D721Med (cell line): ENCODE results near the gene MPHOSPH10.
A peak's percentile ranks its signal among the peaks of the same experiment; 100 is the strongest.
"Not testable (repeated sequence)": the region's sequence is repeated elsewhere in the genome, so short reads cannot be mapped to it uniquely, and the experiment has no call there.

Experiments
- DNase-seq: peaks from one replicate; pipeline ENCODE4 v3.0.0; 2011; ENCODE audit warnings: low spot score; ENCODE audit not compliant: insufficient read length
- FAIRE-seq: peaks from 2 replicates; lab custom pipeline; 2011; peaks lifted over from hg19 to GRCh38; lab: Jason Lieb, UNC
- TF ChIP-seq, protein P1 (sequence below): IDR thresholded peaks from 2 replicates; pipeline ENCODE4 v1.5.1; 2012; ENCODE audit warnings: mild to moderate bottlenecking, control low read depth; ENCODE audit not compliant: insufficient read depth; ENCODE audit errors: missing control alignments

Gene MPHOSPH10

DNA sequence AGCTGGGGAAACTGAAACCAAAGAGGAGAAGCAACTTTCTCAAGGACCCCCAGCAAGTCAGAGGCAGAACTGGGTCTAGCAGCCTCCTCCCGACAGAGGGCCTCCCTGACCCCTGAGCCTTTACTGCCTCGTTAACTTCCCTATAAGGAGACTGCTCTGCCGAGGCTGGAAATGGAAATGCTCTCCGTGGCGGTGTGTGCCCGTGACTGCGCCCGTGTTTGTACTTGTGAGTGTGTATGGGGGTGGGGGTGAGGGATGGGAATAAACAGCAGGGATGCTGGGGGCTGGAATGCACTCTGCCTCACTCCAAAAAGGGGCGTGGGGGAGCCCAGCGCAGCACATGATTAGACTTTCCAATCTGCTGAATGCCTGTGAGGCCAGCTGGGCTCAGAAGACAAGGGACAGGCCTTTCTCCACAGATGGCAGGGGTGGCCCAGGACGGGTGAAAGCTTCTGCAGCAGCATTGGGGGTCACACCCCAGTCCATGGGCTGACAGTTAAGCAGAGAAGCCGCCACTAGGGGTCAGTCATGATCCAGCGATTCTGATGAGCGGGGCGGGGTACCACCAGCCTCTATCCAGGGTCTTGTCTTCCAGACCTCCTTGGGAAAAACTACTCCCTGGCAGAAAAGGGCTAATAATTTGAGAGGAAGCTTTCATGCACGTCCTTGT lies 26.8 kb downstream of the MPHOSPH10 start:
- FAIRE-seq (no peak), DNase-seq (peak; percentile 53)
- TF ChIP-seq, protein P1, sequence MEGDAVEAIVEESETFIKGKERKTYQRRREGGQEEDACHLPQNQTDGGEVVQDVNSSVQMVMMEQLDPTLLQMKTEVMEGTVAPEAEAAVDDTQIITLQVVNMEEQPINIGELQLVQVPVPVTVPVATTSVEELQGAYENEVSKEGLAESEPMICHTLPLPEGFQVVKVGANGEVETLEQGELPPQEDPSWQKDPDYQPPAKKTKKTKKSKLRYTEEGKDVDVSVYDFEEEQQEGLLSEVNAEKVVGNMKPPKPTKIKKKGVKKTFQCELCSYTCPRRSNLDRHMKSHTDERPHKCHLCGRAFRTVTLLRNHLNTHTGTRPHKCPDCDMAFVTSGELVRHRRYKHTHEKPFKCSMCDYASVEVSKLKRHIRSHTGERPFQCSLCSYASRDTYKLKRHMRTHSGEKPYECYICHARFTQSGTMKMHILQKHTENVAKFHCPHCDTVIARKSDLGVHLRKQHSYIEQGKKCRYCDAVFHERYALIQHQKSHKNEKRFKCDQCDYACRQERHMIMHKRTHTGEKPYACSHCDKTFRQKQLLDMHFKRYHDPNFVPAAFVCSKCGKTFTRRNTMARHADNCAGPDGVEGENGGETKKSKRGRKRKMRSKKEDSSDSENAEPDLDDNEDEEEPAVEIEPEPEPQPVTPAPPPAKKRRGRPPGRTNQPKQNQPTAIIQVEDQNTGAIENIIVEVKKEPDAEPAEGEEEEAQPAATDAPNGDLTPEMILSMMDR, result peak; percentile 61

DNA sequence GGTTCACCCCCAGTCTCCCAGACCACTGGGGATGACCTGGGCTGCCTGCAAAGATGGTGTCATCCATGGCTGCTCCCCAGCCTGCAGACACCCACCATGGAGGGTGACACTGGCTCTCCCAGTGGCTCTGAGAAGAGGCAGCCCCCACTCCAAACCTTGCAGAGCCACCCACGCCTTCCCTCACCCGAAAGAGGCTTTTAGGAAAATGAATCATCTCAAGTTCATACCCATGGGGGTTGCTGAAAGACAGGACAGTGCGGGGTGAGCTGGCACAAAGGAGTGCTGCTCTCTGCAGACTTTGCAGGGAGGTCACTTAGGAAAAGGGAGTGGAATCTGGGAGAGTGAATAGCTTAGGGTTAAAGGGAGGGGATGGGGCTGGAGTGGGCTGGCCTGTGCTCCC lies 36.4 kb downstream of the MPHOSPH10 start:
- TF ChIP-seq, protein P1, result no peak
- FAIRE-seq, result no peak
- no peak for DNase-seq

DNA sequence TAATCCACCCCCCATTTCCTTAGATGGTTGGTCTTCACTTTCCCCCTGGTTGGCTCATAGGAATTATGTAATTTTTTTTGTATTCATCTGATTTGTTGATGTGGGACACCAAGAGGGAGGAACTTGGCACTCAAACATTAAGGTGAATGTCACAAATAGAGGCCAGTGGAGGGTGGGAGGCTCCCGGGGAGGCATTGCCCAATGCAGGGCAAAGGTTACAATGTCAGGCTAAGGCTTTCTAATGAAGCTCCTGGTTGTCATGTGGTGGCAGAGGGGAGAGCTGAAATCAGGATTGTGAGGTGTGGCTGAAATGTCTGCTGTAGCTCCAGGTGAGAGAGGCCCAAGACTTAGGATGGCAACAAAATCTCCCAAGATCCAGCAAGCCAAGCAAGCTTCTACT lies 42.7 kb downstream of the MPHOSPH10 start:
- FAIRE-seq (no peak), DNase-seq (no peak)
- TF ChIP-seq, protein P1, result no peak

DNA sequence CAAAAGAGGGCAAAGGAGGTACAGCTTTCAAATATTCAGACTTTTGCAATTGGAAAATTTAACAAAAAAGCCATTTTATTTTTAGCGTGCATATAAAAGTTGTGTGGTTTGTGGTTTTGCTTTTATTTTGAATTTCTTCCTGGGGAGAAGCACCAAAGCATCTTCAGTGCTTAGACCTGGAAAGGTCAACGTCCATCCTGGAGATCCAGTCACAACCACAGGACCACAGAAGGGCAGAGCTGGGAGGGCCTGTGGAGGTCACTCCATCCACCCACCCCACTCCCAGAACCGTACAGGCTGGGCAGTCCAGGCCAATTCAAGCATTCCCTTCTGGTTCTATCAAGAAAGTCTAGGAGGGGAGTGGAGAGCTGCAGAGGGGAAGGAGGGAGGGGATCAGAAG lies 43.8 kb downstream of the MPHOSPH10 start:
- no peak for FAIRE-seq
- TF ChIP-seq, protein P1, result no peak

DNA sequence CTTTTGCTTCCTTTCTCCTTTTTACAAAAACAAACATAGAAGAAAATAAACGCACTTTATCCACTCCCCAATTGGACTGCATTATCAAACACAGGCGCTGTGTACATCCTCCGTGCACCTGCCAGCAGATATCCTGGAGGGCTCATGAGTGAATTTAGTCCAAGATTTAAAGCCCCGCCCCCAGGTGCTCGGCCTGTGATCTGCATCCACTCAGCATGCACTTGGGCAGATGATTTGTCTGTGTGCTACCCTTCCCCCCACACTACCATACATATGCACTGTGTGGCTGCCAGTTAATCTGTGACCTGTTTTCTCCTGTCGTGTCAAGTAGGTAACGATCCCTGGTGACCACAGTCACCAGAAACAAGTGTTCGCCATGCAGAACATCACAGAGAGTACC lies 48.4 kb downstream of the MPHOSPH10 start:
- not testable (repeated sequence) for FAIRE-seq, DNase-seq

More for the DNA sequence above, 43.8 kb downstream of the MPHOSPH10 start:
- DNase-seq, result no peak

DNA sequence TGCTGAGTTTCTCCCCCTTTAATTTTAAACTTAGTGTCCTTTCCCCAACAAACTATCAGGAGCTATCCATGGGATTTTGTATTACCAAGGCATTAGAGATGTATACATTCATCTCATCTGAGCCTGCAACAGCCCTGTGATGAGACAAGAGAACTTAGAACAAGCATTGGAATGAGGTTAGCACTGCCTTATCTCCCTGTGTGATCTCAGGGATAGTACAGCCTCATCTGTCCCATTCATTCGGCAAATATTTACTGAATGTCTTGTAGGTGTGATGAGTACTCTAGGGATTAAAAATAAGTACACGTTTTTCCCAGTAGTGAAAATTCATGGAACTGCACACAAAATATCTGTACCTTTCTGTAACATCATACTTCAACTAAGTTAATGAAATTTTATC lies 50.9 kb downstream of the MPHOSPH10 start:
- no peak for FAIRE-seq
- DNase-seq, result no peak
- TF ChIP-seq, protein P1, result no peak

DNA sequence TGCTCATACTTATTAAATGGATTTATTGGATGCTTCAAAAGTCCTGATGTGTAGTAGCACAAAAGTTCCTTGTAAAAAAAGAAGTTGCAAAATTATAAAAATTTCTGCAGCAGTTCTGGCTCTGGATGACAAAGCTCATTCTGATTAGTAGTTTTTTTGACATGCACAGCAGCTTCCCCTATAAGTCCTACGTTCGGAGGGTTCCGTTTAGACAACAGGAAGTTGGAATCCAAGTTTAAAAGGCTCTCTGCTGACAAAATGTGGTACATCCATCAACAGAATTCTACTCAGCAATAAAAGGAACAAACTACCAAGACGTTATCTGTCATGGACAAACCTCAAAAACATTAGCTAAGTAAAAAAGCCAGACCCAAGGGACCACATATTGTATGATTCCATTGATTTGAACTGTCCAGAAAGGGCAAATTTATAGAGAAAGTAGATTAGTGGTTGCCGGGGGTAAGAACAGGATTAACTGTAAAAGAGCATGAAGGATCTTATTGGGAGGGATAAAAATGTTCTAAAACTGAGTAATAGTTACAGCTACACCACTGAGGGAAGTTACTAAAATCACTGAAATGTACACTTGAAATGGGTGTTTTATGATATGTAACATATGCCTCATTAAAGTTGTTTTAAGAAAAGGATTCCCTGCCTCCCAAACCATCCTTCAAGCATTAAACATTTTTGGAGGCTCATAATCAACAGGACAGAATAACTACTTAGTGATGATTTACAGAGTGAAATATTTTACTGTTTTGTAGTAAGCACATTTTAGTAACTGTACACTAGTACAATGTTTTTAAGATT lies 53.1 kb downstream of the MPHOSPH10 start:
- peak; percentile 35 for FAIRE-seq
- not testable (repeated sequence) for DNase-seq

DNA sequence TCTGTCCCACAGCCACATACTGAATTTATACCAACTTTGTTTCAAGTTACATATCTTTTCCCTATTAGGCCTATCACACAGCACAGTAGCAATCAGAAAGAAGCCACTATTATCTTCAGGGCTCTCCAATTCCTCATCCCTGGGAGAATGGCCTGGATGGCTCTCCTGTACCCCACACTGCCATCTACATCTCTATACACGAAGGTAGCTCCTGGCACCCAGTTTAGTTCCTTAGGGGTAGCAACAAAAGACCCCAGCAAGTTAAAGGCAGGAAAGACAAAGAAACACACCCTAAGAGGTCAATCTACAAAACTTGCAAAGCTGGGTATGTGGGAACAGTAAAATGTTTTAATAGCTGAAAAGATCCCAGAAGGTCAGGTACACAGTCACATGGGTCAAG lies 56.5 kb downstream of the MPHOSPH10 start:
- FAIRE-seq (no peak), DNase-seq (no peak)
- TF ChIP-seq, protein P1, result no peak
